ENCODE data around the gene CCT4.
"Not testable (repeated sequence)": the region's sequence is repeated elsewhere in the genome, so short reads cannot be mapped to it uniquely, and the experiment has no call there.

CCT4 gene

DNA sequence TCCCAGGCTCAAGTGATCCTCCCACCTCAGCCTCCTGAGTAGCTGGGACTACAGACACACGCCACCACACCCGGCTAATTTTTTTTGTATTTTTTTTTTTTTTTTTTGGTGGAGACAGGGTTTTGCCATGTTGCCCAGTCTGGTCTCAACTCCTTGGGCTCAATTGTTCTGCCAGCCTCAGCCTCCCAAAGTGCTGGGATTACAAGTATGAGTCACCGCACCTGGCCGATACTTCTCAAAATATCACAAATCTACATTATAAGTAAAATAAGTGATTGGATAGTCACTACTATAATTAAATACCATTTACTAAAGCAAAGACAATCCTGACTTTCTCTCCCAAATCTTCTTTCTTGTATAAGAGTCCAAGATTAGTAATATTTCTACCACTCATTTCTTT, 9.1 kb downstream of the CCT4 start:
- not testable (repeated sequence) for DNase-seq (ENCODE audit: low read depth)

DNA sequence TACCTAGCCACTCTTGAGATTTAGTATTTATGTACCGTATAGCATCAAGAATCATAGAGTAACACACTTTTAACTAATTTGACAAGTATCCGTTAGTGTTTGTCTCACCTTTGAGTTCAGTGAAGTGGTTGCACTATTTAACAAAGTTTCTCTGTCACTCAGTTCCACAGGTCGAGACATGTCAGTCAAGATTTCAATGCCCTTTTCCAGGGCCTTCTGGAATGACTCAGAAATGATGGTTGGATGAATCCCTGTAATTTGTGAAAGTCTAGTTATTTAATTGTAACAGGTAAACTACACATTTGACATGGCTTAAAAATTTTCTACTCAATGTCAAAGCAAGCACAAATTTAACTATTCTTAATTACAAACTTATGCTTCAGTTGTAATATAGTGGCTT, 9.7 kb downstream of the CCT4 start:
- no peak for DNase-seq (ENCODE audit: low read depth)

GRCh38 chr2:61877571-61878245, 10.7 kb downstream of the CCT4 start:
- no peak for DNase-seq (ENCODE audit: low read depth)

DNA sequence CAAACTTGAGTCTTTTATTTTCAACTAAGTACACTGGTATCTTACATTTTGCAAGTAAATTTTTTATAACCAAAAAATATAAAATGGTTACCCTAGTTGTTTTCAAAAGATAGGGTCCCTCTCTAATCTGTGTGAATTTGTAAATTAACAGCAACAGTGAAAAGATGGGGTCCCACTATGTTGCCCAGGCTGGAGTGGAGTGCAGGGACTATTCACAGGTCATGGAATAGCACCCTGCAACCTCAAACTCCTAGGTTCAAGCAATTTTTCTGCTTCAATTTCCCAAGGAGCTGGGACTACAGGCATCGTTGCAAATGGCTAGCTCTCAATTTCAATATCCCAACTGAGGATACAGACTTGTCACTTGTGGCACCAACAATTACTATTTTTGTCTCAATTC, 12.1 kb downstream of the CCT4 start:
- DNase-seq (ENCODE audit: low read depth) = no peak

DNA sequence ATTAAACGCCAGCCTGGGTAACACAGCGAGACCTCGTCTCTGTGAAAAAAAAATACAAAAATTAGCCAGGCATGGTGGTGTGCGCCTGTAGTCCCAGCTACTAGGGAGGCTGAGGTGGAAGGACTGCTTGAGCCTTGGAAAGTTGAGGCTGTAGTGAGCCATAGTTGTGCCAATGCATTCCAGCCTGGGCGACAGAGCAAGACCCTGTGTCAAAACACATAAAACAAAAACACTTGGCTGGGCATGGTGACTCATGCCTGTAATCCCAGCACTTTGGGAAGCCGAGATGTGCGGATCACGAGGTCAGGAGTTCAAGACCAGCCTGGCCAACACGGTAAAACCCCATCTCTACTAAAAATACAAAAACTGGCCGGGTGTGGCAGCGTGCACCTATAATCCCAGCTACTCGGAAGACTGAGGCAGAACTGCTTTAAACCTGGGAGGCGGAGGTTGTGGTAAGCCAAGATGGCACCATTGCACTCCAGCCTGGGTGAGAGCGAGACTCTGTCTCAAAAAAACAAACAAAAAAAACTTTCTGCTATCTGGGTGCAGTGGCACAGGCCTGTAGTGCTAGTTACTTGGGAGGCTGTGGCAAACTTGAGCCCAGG, 21.9 kb downstream of the CCT4 start:
- not testable (repeated sequence) for DNase-seq (ENCODE audit: low read depth)

GRCh38 chr2:61862085-61862484, 26.4 kb downstream of the CCT4 start:
- DNase-seq (ENCODE audit: low read depth) = no peak

GRCh38 chr2:61857224-61857623, 31.2 kb downstream of the CCT4 start:
- no peak for DNase-seq (ENCODE audit: low read depth)

DNA sequence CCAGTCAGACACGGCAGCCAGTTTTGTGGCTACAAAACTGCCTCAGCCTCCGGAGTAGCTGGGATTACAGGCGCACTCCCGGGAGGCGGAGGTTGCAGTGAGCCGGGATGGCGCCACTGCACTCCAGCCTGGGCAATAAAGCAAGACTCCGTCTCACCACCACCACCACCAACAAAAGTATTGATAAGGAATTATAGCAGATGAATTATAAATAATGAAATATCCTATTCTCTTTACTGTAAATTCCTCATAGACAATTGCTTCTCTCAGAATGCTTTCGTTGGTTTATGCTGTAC, 33.2 kb downstream of the CCT4 start:
- no peak for DNase-seq (ENCODE audit: low read depth)

DNA sequence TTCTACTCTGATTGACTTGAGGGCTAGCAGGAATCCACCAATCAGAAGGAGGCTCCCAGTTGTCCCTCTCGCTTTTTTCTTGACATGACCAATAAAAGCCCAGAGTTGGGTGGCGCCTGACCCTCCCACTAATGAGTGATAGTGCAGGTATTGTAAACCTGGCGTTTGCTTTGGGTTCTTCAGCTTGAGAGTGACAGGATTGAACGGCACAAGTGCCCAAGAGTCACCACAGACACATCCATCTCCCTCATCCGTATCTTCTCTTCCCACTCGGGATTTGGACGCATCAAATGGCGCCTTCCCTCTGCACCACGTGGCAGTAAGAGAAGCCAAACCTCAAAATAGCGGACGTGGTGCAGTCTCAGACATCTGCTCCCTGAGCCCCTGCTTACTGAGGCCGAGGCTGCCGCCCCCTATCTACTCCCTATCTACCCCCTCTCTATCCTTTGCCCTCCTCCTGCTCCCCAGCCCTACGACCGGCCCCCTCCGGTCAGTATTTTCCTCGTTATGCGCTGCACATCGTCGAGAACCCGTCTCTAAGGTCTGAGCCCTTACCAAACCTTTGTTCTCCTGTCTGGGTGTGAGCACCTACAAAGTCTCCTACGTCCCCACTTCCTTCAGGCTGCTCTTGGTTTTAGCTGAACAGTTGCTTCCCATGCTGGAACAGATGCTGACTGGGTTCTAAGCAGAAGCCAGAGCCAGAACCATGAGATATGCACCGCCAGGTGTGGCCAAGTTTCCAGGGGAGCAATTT, 33.7 kb downstream of the CCT4 start:
- peak; percentile 76 for DNase-seq (ENCODE audit: low read depth)

GRCh38 chr2:61853847-61854563, 34.5 kb downstream of the CCT4 start, which contains the start of gene FAM161A:
FAM161A (minus strand) TSS chr2:61854060; CDS start chr2:61854041, 19 bp downstream.
- DNase-seq (ENCODE audit: low read depth) = peak; percentile 56

- DNase-seq (ENCODE audit: low read depth) = no peak
These were observed 35.2 kb downstream of the CCT4 start for GRCh38 chr2:61853086-61853846.

- not testable (repeated sequence) for DNase-seq (ENCODE audit: low read depth)
These were observed 37.2 kb downstream of the CCT4 start for GRCh38 chr2:61851270-61851669.

DNA sequence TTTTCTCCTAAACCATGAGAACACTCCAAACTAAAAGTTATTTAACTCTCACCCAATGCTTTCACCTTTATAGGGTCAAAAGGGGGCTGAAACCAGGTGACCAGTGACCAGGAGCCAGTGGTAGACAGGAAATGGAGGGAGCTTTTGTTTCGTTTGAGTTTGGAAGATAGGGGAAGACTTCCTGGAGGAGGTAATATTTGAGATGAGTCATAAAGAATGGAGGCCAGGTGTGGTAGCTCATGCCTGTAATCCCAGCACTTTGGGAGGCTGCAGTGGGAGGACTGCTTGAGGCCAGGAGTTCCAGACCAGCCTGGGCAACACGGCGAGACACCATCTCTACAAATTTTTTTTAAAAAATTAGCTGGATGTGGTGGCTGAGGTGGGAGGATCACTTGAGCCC, 43.1 kb downstream of the CCT4 start:
- no peak for DNase-seq (ENCODE audit: low read depth)

- no peak for DNase-seq (ENCODE audit: low read depth)
These were observed 47.2 kb downstream of the CCT4 start for GRCh38 chr2:61841286-61841685.

GRCh38 chr2:61834893-61835292, 53.6 kb downstream of the CCT4 start:
- DNase-seq (ENCODE audit: low read depth) = no peak

GRCh38 chr2:61833971-61834370, 54.5 kb downstream of the CCT4 start:
- no peak for DNase-seq (ENCODE audit: low read depth)

- no peak for DNase-seq (ENCODE audit: low read depth)
These were observed 56.1 kb downstream of the CCT4 start for GRCh38 chr2:61832183-61832841.

DNA sequence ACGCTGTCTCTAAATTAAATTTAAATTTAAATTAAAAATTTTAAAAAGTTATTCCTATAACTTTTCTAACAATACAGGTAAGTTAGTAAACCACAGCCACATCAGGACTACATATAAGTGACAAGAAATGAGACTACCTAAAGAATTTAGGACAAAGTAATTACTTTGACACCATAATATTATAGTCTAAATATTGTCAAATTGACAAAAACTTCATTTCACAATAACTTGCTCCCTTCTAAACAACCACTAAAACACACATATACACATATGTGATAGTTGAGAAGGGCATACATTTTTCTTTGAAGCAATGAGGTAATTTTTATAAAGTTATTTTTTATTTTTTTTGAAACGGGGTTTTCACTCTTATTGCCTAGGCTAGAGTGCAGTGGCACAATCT, 66.2 kb downstream of the CCT4 start:
- DNase-seq (ENCODE audit: low read depth) = no peak

Measured in activated T-helper 1 cell treated with Interleukin-2 at 50 U/mL for 16 hours (primary cell).